ENCODE measurements around the gene HSPA6. TPM values are rescaled to one million over a fixed set of nuclear protein-coding genes. Genes with fewer than 3 reads are reported as not detected.
"Not testable (repeated sequence)": the region's sequence is repeated elsewhere in the genome, so short reads cannot be mapped to it uniquely, and the experiment has no call there.

Gene HSPA6
- total and polyA plus RNA-seq, 2 donors (not counting 1 experiment from before 2014, with no cell fraction given): 8.5 to 11.2 TPM

DNA sequence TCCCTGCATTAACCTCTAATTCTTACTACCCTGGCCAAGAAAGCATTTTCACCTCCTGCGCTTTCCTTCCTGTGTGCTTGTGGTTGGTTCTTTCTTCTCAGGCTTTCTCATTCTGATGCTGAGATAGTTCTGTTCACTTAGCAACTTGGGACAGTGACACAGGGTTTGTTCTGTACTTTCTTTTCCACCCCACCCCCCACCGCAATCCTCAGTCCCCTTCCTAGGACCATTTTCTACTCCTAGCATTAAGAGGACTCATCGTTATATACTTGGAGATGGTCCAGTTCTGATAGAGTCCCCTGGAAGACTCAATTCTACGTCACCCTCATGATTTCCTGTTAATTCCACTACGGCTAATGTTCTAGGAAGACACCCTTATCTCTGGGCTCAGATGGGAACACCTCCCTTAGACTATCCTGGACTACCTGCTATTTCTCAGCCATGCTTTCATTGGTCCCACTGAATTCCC, 17.8 kb downstream of the HSPA6 start:
- H3K4me2 ChIP-seq (replicated peaks; ENCODE audit: low read depth, low read length, poor library complexity, severe bottlenecking); ATAC-seq (ENCODE audit: low read depth); H3K36me3 ChIP-seq (replicated peaks in 1 of 2; ENCODE audit: control extremely low read depth in 1 of 2, control insufficient read depth in 1 of 2, extremely low read depth in 1 of 2, insufficient read depth in 2 of 2, low read length in 1 of 2); H4K20me1 ChIP-seq (ENCODE audit: control insufficient read depth, insufficient read depth, low read length, poor library complexity, severe bottlenecking); H3K4me3 Mint-ChIP-seq; H3K9ac ChIP-seq (ENCODE audit: low read length); H3K27me3 ChIP-seq (replicated peaks in 1 of 4; ENCODE audit: control extremely low read depth in 1 of 4, control insufficient read depth in 3 of 4, insufficient read depth in 4 of 4, low read length in 3 of 4); H3K27ac ChIP-seq (ENCODE audit: low read length in 2 of 2); H3K79me2 ChIP-seq (ENCODE audit: control insufficient read depth, insufficient read depth, low read length); H3K9me3 Mint-ChIP-seq (ENCODE audit: insufficient read depth); H3K4me3 ChIP-seq (ENCODE audit: control extremely low read depth in 1 of 5, extremely low read depth in 1 of 5, insufficient read depth in 1 of 5, low read depth in 2 of 5, low read length in 4 of 5); H3K9me3 ChIP-seq (ENCODE audit: control extremely low read depth in 1 of 3, control insufficient read depth in 2 of 3, insufficient read depth in 1 of 3, low read length in 2 of 3); H2AFZ ChIP-seq (ENCODE audit: insufficient read depth, low read depth, low read length, poor library complexity, severe bottlenecking); POLR2A ChIA-PET; intact Hi-C loops (cut with micrococcal nuclease); H3K27me3 Mint-ChIP-seq: not testable (repeated sequence)
- H3K4me1 ChIP-seq (ENCODE audit: control insufficient read depth in 2 of 2, insufficient read depth in 2 of 2, low read length in 2 of 2): peaks cover 17 to 33% of the 10 kb centered on the region in 2 donors
- H3K4me1 Mint-ChIP-seq: peaks cover 51% of the 10 kb centered on the region
- H3K27ac Mint-ChIP-seq: peak overlapping the region; percentile 11
- CTCF ChIA-PET: interaction anchor here (0.9 kb wide), 1 partner anchor 10 kb away, joined by 3 read pairs; no protein-coding TSS in a partner anchor
- peak; percentile 50 for DNase-seq
- WGBS (ENCODE audit: insufficient coverage): no CpG with 5 or more reads among the region's 5 CpGs

DNA sequence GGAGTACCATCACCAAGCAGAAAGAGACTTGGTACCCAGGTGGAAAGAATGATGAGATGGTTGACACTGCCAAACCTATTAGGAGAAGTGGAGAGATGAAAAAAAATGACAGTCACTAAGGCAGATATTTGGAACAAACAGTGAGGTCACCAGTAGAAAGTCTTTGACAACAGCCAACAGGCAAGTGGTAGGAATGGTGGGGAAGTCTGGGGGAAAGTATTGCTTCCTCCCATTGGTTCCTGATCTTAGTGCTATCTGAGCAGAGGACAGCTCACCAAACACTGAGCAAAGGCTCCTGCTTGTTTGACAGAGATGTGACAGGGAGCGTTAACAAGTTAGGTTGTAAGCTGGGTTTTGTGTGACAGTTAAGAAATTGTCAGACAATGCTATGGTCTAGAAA, 18.8 kb downstream of the HSPA6 start:
- H3K9me3 ChIP-seq (ENCODE audit: control extremely low read depth in 1 of 3, control insufficient read depth in 2 of 3, insufficient read depth in 1 of 3, low read length in 2 of 3); H3K36me3 ChIP-seq (replicated peaks in 1 of 2; ENCODE audit: control extremely low read depth in 1 of 2, control insufficient read depth in 1 of 2, extremely low read depth in 1 of 2, insufficient read depth in 2 of 2, low read length in 1 of 2); H3K9ac ChIP-seq (ENCODE audit: low read length); H3K27me3 ChIP-seq (replicated peaks in 1 of 4; ENCODE audit: control extremely low read depth in 1 of 4, control insufficient read depth in 3 of 4, insufficient read depth in 4 of 4, low read length in 3 of 4); H3K4me2 ChIP-seq (replicated peaks; ENCODE audit: low read depth, low read length, poor library complexity, severe bottlenecking); H3K4me3 Mint-ChIP-seq; H3K9me3 Mint-ChIP-seq (ENCODE audit: insufficient read depth); ATAC-seq (ENCODE audit: low read depth); H3K27me3 Mint-ChIP-seq; H3K4me3 ChIP-seq (ENCODE audit: control extremely low read depth in 1 of 5, extremely low read depth in 1 of 5, insufficient read depth in 1 of 5, low read depth in 2 of 5, low read length in 4 of 5); H2AFZ ChIP-seq (ENCODE audit: insufficient read depth, low read depth, low read length, poor library complexity, severe bottlenecking); DNase-seq; H3K27ac ChIP-seq (ENCODE audit: low read length in 2 of 2); H3K79me2 ChIP-seq (ENCODE audit: control insufficient read depth, insufficient read depth, low read length); POLR2A ChIA-PET; intact Hi-C loops (cut with micrococcal nuclease); CTCF ChIA-PET; H4K20me1 ChIP-seq (ENCODE audit: control insufficient read depth, insufficient read depth, low read length, poor library complexity, severe bottlenecking): not testable (repeated sequence)
- peak overlapping the region; percentile 2 for H3K27ac Mint-ChIP-seq
- peaks cover 17 to 33% of the 10 kb centered on the region in 2 donors for H3K4me1 ChIP-seq (ENCODE audit: control insufficient read depth in 2 of 2, insufficient read depth in 2 of 2, low read length in 2 of 2)
- no CpG with 5 or more reads among the region's 1 CpG for WGBS (ENCODE audit: insufficient coverage)
- H3K4me1 Mint-ChIP-seq: peaks cover 51% of the 10 kb centered on the region

DNA sequence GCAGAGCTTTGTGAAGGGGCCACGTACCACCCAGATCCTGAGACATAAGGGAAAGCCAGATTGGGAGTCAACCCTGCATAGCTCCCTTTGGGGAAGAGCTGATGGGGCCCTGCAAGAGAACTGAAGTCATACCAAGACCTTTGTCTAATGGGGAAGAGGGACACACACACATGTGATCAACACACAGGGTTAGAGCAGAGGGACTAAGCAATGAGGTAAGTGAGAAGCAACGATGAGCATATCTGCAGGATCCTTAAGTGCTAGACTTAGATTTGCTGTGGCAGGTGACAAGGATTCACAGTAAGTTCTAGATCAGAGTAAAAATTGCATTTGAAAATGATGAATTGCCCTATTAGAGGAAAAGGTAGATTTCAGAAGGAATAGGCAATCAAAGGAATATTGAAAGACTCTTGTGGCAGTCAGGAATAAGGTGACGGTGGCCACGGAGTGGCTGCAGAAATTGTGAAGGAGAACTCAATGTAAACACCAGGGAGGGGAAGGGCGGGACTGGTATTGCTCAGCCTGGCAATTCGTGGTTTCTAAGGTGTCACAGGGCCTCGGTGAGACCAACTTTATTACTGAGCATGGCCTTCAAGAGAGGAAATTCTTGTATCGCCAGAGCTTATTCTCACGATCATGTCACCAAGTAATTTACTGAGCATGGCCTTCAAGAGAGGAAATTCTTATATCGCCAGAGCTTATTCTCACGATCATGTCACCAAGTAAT, 20.8 kb downstream of the HSPA6 start:
- POLR2A ChIA-PET: not testable (repeated sequence)

More for the DNA sequence above, 20.8 kb downstream of the HSPA6 start:
- H3K4me3 ChIP-seq (ENCODE audit: control extremely low read depth in 1 of 5, extremely low read depth in 1 of 5, insufficient read depth in 1 of 5, low read depth in 2 of 5, low read length in 4 of 5); H3K9me3 ChIP-seq (ENCODE audit: control extremely low read depth in 1 of 3, control insufficient read depth in 2 of 3, insufficient read depth in 1 of 3, low read length in 2 of 3); H3K27me3 Mint-ChIP-seq; H3K36me3 ChIP-seq (replicated peaks in 1 of 2; ENCODE audit: control extremely low read depth in 1 of 2, control insufficient read depth in 1 of 2, extremely low read depth in 1 of 2, insufficient read depth in 2 of 2, low read length in 1 of 2); H3K27ac ChIP-seq (ENCODE audit: low read length in 2 of 2); H3K79me2 ChIP-seq (ENCODE audit: control insufficient read depth, insufficient read depth, low read length); H3K9ac ChIP-seq (ENCODE audit: low read length); ATAC-seq (ENCODE audit: low read depth); CTCF ChIA-PET; H3K9me3 Mint-ChIP-seq (ENCODE audit: insufficient read depth); H3K27me3 ChIP-seq (replicated peaks in 1 of 4; ENCODE audit: control extremely low read depth in 1 of 4, control insufficient read depth in 3 of 4, insufficient read depth in 4 of 4, low read length in 3 of 4); H4K20me1 ChIP-seq (ENCODE audit: control insufficient read depth, insufficient read depth, low read length, poor library complexity, severe bottlenecking); intact Hi-C loops (cut with micrococcal nuclease): not testable (repeated sequence)
- Mint-ChIP-seq H3K27ac (peak overlapping the region; percentile 80), H3K4me1 (peaks cover 41% of the 10 kb centered on the region), H3K4me3 (peak overlapping the region; percentile 20)
- Histone ChIP-seq H3K4me2 (replicated peaks; ENCODE audit: low read depth, low read length, poor library complexity, severe bottlenecking) (peak overlapping the region; percentile 38), H3K4me1 (ENCODE audit: control insufficient read depth in 2 of 2, insufficient read depth in 2 of 2, low read length in 2 of 2) (peaks cover 13 to 28% of the 10 kb centered on the region in 2 donors), H2AFZ (ENCODE audit: insufficient read depth, low read depth, low read length, poor library complexity, severe bottlenecking) (peak overlapping the region; percentile 16)
- 49% methylated on average over 2 of the region's 11 CpGs for WGBS (ENCODE audit: insufficient coverage)
- peak; percentile 18 for DNase-seq
